PC-9 (cell line): ENCODE measurements around the gene LBX1. TPM values are rescaled to one million over a fixed set of nuclear protein-coding genes. Genes with fewer than 3 reads are reported as not detected.

Experiments used
- BruUV-seq: library from RNA; stranded (reverse); fragments of 400-500 nt; replicated peaks from 2 replicates; lab custom pipeline; 2021; lab: Mats Ljungman, UMichigan
- CTCF ChIA-PET: fragments of 300-600 bp; sonication (Branson Sonifier 250); formaldehyde crosslinking; loops from one replicate; lab custom pipeline; 2022; ENCODE audit warnings: antibody characterized with exemption; lab: Charles Lee
- POLR2A ChIA-PET: fragments of 300-600 bp; sonication (Branson Sonifier 250); formaldehyde crosslinking; loops from one replicate; lab custom pipeline; 2022; ENCODE audit warnings: antibody characterized with exemption; ENCODE audit not compliant: unreplicated experiment; lab: Charles Lee
- DNase-seq, 2 experiments: peaks; one replicate each; pipeline versions ENCODE4 v3.0.0 to v3.0.0-alpha.2; 2015 to 2022; ENCODE audit warnings: mixed read lengths in 1 of 2
- H2AFZ ChIP-seq: fragments of 200-600 bp; sonication (generic); 2 replicates; pipeline ENCODE4 v1.8.1; 2017; ENCODE audit warnings: antibody characterized with exemption
- H3F3A ChIP-seq: fragments of 200-600 bp; sonication (generic); 2 replicates; pipeline ENCODE4 v1.8.1; 2017; ENCODE audit warnings: antibody characterized with exemption, mild to moderate bottlenecking, low read depth; ENCODE audit not compliant: insufficient read depth
- H3K27ac ChIP-seq: fragments of 200-600 bp; sonication (generic); 2 replicates; pipeline ENCODE4 v1.6.1; 2016; ENCODE audit warnings: mixed run types
- H3K27me3 ChIP-seq: fragments of 200-600 bp; sonication (generic); 2 replicates; pipeline ENCODE4 v1.6.1; 2016; ENCODE audit warnings: low read depth, mixed run types; ENCODE audit not compliant: insufficient read depth
- H3K36me3 ChIP-seq: fragments of 200-600 bp; sonication (generic); 2 replicates; pipeline ENCODE4 v1.6.1; 2016; ENCODE audit warnings: low read depth, mixed run types
- H3K4me1 ChIP-seq: fragments of 200-600 bp; sonication (generic); replicated peaks from 2 replicates; pipeline ENCODE4 v1.6.1; 2016; ENCODE audit warnings: mixed run types; ENCODE audit not compliant: insufficient read depth
- H3K4me2 ChIP-seq: fragments of 200-600 bp; sonication (generic); 2 replicates; pipeline ENCODE4 v1.6.1; 2017; ENCODE audit warnings: mixed run types
- H3K4me3 ChIP-seq: fragments of 200-600 bp; sonication (generic); 2 replicates; pipeline ENCODE4 v1.6.1; 2016; ENCODE audit warnings: mixed run types
- H3K79me2 ChIP-seq: fragments of 200-600 bp; sonication (generic); 2 replicates; pipeline ENCODE4 v1.6.1; 2017; ENCODE audit warnings: low read depth, mixed run types
- H3K9me2 ChIP-seq: fragments of 200-600 bp; sonication (generic); 2 replicates; pipeline ENCODE4 v1.8.1; 2017; ENCODE audit warnings: mild to moderate bottlenecking; ENCODE audit not compliant: insufficient read depth
- H3K9me3 ChIP-seq: fragments of 200-600 bp; sonication (generic); 2 replicates; pipeline ENCODE4 v1.8.1; 2016; ENCODE audit warnings: low read depth; ENCODE audit not compliant: insufficient read depth
- H4K20me1 ChIP-seq: fragments of 200-600 bp; sonication (generic); 2 replicates; pipeline ENCODE4 v1.8.1; 2017; ENCODE audit not compliant: insufficient read depth
- CTCF ChIP-seq: fragments of 200-600 bp; sonication (generic); conservative IDR thresholded peaks from 2 replicates; pipeline ENCODE4 v1.6.1; 2017; ENCODE audit warnings: mixed run types, antibody characterized with exemption, mild to moderate bottlenecking, moderate library complexity
- EZH2 ChIP-seq: fragments of 200-600 bp; sonication (generic); IDR thresholded peaks from 2 replicates; pipeline ENCODE4 v1.8.0; 2017; ENCODE audit warnings: antibody characterized with exemption, low read depth
- intact Hi-C: fragments of 100-400 bp; cut with micrococcal nuclease; formaldehyde crosslinking; loops from one replicate; pipeline ENCODE4 v1.10.0; 2022; ENCODE audit not compliant: unreplicated experiment
- total RNA-seq: library from RNA; stranded (reverse); gene quantifications from 2 replicates; pipeline ENCODE4 v1.2.3, GENCODE V29; 2021

LBX1 gene
- total RNA-seq, 1 experiment from 2014 or later, result not detected

GRCh38 chr10:101221549-101221948, 7.7 kb downstream of the LBX1 start:
- no peaks in the 10 kb centered on the region for H4K20me1 ChIP-seq
- no peak overlapping the region for H3K27ac ChIP-seq
- H3K4me1 ChIP-seq, result no peaks in the 10 kb centered on the region
- no peak for DNase-seq
- H3K4me3 ChIP-seq, result no peak overlapping the region
- no peaks in the 10 kb centered on the region for H3K9me2 ChIP-seq
- peaks cover 52% of the 10 kb centered on the region for H3K27me3 ChIP-seq
- no peak overlapping the region for H3K4me2 ChIP-seq
- TF ChIP-seq EZH2, result no peak
- TF ChIP-seq CTCF, result no peak
- H3F3A ChIP-seq, result no peaks in the 10 kb centered on the region
- ChIA-PET POLR2A (no interaction called here), CTCF (interaction anchor here (0.6 kb wide), 1 partner anchor 354 kb away, joined by 7 read pairs; no protein-coding TSS in a partner anchor)
- no peak overlapping the region for H2AFZ ChIP-seq
- H3K36me3 ChIP-seq, result no peaks in the 10 kb centered on the region
- H3K79me2 ChIP-seq, result no peaks in the 10 kb centered on the region
- intact Hi-C loops, result no loop called here
- no TSS peak for BruUV-seq
- no peaks in the 10 kb centered on the region for H3K9me3 ChIP-seq

- ChIA-PET POLR2A (no interaction called here), CTCF (no interaction called here)
- no TSS peak for BruUV-seq
- Histone ChIP-seq H3K79me2 (no peaks in the 10 kb centered on the region), H3K9me2 (no peaks in the 10 kb centered on the region), H3K9me3 (no peaks in the 10 kb centered on the region), H3K4me3 (no peak overlapping the region), H2AFZ (no peak overlapping the region), H3K4me2 (no peak overlapping the region), H3K4me1 (no peaks in the 10 kb centered on the region), H4K20me1 (no peaks in the 10 kb centered on the region), H3F3A (no peaks in the 10 kb centered on the region), H3K27ac (no peak overlapping the region), H3K27me3 (peaks cover 43% of the 10 kb centered on the region), H3K36me3 (no peaks in the 10 kb centered on the region)
- intact Hi-C loops, result loop anchor here (5.0 kb wide), 1 partner anchor 72 kb away; no protein-coding TSS in a partner anchor
- TF ChIP-seq EZH2 (no peak), CTCF (no peak)
- DNase-seq, result no peak
Observed at GRCh38 chr10:101219946-101220451, 9.3 kb downstream of the LBX1 start.

GRCh38 chr10:101219139-101219945, 9.9 kb downstream of the LBX1 start:
- peaks cover 43% of the 10 kb centered on the region for H3K27me3 ChIP-seq
- H3K9me3 ChIP-seq, result no peaks in the 10 kb centered on the region
- no peak overlapping the region for H3K4me2 ChIP-seq
- TF ChIP-seq EZH2 (no peak), CTCF (no peak)
- no peaks in the 10 kb centered on the region for H3K9me2 ChIP-seq
- H4K20me1 ChIP-seq, result no peaks in the 10 kb centered on the region
- ChIA-PET POLR2A (no interaction called here), CTCF (no interaction called here)
- H3K36me3 ChIP-seq, result no peaks in the 10 kb centered on the region
- H2AFZ ChIP-seq, result no peak overlapping the region
- no peaks in the 10 kb centered on the region for H3F3A ChIP-seq
- BruUV-seq, result no TSS peak
- no peaks in the 10 kb centered on the region for H3K4me1 ChIP-seq
- no peak for DNase-seq
- intact Hi-C loops, result loop anchor here (5.0 kb wide), 1 partner anchor 73 kb away; no protein-coding TSS in a partner anchor
- H3K79me2 ChIP-seq, result no peaks in the 10 kb centered on the region
- no peak overlapping the region for H3K27ac ChIP-seq
- no peak overlapping the region for H3K4me3 ChIP-seq
